Hepatocyte (in vitro differentiated cells): ENCODE results near the gene KCNG4.

Experiments used
- EZH2phosphoT487 ChIP-seq: fragments of 200-600 bp; sonication (generic); IDR thresholded peaks from one replicate; pipeline ENCODE4 v1.6.1; 2018; ENCODE audit warnings: antibody characterized with exemption, mild to moderate bottlenecking, low read depth, moderate library complexity; ENCODE audit not compliant: unreplicated experiment, severe bottlenecking
- TF ChIP-seq, protein P1 (sequence below): fragments of 200-600 bp; sonication (generic); IDR thresholded peaks from 2 replicates; pipeline ENCODE4 v1.5.1; 2016; ENCODE audit warnings: antibody characterized with exemption, mild to moderate bottlenecking; ENCODE audit not compliant: poor library complexity

DNA sequence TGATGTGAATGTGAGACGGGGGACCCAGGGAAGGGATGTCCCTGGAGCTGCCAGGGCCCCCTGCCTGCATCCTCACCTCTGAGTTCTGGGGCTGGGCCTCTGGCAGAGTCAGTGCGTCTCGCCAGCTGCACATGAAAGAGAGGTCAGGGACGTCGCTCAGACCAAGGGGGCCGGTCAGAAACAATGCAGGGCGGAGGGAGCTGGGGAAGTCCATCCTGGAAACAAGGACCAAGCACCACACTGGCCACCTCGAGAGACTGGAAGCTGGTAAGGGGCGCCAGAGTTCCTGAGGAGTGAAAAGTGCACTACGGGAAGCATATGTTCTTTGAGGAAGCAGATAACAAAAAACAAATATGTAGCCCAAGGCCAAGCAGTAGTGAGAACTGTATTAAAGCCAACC is 55.0 kb downstream of the KCNG4 start:
- TF ChIP-seq, protein P1, sequence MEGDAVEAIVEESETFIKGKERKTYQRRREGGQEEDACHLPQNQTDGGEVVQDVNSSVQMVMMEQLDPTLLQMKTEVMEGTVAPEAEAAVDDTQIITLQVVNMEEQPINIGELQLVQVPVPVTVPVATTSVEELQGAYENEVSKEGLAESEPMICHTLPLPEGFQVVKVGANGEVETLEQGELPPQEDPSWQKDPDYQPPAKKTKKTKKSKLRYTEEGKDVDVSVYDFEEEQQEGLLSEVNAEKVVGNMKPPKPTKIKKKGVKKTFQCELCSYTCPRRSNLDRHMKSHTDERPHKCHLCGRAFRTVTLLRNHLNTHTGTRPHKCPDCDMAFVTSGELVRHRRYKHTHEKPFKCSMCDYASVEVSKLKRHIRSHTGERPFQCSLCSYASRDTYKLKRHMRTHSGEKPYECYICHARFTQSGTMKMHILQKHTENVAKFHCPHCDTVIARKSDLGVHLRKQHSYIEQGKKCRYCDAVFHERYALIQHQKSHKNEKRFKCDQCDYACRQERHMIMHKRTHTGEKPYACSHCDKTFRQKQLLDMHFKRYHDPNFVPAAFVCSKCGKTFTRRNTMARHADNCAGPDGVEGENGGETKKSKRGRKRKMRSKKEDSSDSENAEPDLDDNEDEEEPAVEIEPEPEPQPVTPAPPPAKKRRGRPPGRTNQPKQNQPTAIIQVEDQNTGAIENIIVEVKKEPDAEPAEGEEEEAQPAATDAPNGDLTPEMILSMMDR = no peak
- no peak for TF ChIP-seq EZH2phosphoT487
